ENCODE data around the gene DDIT3.
A peak's percentile ranks its signal among the peaks of the same experiment; 100 is the strongest.
"Not testable (repeated sequence)": the region's sequence is repeated elsewhere in the genome, so short reads cannot be mapped to it uniquely, and the experiment has no call there.

DDIT3 gene

GRCh38 chr12:57525615-57526383, 5.5 kb upstream of the DDIT3 start:
- DNase-seq (ENCODE audit: low read depth): no peak

DNA sequence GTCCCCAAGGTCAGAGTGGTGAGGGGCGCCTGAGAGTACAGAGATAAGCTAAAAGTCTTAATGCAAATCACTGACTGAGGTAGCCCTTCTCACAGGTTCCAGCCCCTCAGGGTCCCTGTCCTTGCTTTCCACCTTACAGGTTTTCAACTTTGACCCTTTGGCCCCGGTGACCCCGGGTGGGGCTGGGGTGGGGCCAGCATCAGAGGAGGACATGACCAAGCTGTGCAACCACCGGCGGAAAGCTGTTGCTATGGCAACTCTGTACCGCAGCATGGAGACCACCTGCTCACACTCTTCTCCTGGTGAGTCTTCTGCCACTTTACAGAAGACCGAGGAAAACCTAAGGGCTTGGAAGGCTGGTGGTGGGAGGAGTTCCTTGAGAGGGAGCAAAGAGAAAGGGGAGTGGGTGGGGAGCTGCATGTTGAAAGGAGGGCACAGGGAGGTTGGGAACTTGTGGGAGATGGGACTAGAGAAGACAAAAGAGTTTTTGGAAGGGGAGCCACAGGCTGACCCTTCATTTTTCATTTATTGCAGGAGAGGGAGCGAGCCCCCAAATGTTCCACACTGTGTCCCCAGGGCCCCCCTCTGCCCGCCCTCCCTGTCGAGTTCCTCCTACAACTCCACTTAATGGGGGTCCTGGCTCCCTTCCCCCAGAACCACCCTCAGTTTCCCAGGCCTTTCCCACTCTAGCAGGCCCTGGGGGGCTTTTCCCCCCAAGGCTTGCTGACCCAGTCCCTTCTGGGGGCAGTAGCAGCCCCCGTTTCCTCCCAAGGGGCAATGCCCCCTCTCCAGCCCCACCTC, 4.7 kb upstream of the DDIT3 start:
- no peak for DNase-seq (ENCODE audit: low read depth)

GRCh38 chr12:57523706-57524614, 3.6 kb upstream of the DDIT3 start:
- no peak for DNase-seq (ENCODE audit: low read depth)

GRCh38 chr12:57522887-57523705, 2.8 kb upstream of the DDIT3 start:
- DNase-seq (ENCODE audit: low read depth): no peak

DNA sequence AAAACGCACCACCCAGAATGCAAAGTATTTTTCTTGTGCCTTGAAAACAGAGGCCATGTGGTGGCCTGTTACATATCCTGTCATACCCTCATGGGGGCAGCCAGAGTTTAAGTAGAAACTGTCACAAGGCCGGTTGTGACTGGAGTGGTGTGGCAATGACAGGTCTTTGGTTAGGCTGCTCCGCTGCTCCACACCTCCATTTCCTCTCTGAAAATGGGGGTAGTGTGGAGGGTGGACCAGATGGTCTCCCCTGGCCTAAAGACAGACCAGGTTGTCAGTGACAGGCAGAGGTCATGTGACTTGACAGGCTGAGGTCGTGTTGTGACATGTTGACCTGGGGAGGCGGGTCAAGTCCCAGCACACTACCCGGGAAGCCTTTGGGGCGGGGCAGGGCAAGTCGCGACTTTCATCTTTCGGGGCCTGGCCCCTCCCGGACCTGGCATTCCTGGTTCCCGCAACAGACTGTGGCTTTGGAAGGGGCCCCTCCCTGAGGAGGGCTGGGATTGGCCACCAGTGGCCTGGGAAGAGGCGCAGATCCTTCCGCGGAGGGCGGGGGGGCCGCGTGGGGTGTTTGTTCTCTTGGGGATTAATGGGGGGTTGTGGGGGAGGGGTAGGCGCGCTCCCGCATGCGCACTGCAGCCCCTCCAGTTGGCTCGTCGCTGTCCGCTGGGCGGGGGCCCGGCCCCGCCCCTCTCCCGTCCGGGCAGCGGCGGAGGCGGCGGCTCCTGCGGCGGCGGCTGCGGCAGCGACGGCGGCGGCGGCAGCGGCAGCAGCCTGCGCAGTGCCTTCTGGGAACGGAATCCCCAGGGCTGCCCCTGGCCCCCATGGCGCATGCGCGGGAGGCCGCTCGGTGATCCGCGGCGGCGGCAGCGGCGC, 1.9 kb upstream of the DDIT3 start, which contains the start of gene MBD6:
Gene MBD6, plus strand, starts transcription at position 814 of the 876 bp plus-strand sequence. CDS start 1,480 bp downstream, outside the sequence.
- peak; percentile 84 for DNase-seq (ENCODE audit: low read depth)

DNA sequence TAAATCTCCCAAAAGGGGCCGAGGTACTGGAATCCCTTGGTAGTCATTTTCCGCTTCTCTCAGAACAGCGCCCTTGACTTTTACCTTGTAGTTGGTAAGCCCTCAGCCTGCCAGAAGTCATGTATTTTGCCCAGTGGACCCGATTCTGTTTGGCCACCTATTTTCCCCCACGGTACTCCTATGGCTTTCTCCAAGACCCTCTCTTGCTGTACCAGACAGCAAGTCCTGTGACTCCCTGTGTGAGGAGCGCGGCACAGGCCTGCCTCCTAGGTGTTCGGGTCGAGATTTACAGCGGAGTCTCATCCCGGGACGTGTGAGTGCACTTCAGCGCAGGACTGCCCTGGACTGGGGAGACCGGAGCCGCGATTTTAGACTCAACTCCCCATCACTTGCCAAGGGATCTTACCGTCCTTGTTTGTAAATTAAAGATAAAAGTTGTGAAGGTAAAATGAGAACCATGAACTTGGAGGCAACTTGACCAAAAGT, 1.3 kb upstream of the DDIT3 start:
- no peak for DNase-seq (ENCODE audit: low read depth)

DNA sequence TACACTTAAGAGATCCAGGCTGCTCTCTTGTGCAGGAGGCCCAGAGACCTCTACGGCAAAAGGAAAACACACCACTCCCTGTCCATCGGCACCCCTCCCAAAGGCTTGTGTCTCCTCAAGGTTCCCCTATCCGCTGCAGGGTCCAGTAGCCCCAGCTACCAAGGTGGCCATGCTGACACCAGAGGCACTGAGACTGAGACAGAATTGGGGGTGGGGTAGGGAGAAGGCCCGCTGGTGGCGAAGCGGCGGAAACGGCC, 590 bp downstream of the DDIT3 start:
- no peak for DNase-seq (ENCODE audit: low read depth)

- no peak for DNase-seq (ENCODE audit: low read depth)
Measured at GRCh38 chr12:57518920-57519795, 1.2 kb downstream of the DDIT3 start.

- DNase-seq (ENCODE audit: low read depth): no peak
Measured at GRCh38 chr12:57518176-57518919, 2.0 kb downstream of the DDIT3 start.

DNA sequence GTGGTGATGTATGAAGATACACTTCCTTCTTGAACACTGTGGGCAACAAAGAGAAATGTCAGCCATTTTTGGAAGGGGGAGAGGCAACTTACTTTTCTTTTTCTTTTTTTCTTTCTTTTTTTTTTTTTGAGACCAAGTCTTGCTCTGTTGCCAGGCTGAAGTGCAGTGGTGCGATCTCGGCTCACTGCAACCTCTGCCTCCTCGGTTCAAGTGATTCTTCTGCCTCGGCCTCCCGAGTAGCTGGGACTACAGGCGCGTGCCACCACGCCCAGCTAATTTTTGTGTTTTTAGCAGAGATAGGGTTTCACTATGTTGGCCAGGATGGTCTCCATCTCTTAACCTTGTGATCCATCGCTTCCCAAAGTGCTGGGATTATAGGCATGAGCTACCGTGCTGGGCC, 2.6 kb downstream of the DDIT3 start:
- not testable (repeated sequence) for DNase-seq (ENCODE audit: low read depth)

DNA sequence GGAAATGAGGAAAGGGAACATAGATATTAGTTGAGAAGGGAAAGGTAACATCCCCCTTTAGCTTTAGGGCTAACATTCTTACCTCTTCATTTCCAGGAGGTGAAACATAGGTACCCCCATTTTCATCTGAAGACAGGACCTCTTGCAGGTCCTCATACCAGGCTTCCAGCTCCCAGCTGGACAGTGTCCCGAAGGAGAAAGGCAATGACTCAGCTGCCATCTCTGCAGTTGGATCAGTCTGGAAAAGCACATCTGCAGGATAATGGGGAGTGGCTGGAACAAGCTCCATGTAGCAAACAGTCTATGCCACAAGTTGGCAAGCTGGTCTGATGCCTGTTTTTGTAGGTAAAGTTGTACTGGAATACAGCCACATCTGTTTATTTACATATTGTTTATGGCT, 3.1 kb downstream of the DDIT3 start:
- DNase-seq (ENCODE audit: low read depth): no peak

DNA sequence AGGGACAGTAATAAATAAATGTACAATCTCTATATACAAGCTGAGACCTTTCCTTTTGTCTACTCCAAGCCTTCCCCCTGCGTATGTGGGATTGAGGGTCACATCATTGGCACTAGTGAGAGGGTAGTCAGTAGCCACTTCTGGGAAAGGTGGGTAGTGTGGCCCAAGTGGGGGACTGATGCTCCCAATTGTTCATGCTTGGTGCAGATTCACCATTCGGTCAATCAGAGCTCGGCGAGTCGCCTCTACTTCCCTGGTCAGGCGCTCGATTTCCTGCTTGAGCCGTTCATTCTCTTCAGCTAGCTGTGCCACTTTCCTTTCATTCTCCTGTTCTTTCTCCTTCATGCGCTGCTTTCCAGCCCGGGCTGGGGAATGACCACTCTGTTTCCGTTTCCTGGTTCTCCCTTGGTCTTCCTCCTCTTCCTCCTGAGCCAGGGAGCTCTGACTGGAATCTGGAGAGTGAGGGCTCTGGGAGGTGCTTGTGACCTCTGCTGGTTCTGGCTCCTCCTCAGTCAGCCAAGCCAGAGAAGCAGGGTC, 3.6 kb downstream of the DDIT3 start:
- no peak for DNase-seq (ENCODE audit: low read depth)

- DNase-seq (ENCODE audit: low read depth): no peak
Measured at GRCh38 chr12:57515934-57516541, 4.3 kb downstream of the DDIT3 start.

DNA sequence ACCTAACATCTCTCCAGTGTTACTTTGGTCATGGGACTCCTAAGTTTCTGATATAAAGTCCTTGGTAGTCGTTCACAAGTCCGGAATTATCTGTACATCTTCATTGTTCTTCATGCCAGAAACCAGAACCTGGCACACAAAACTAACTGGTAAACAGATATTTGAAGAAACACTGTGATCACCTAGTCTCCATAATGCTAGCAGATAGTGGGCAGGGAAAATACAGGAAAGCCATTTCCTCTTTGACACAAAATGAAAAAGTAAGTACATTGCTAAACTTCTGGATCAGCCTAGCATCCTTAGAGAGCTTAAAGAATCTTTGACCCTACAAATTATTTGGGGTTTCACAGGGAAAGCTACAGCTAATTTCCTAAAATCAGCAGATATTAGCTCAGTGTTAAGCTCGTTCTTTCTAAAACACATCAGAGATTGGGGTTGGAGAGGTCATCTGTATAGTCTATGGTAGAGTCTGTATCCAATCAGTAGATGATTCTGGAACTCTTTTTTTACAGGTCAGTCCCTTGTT, 4.8 kb downstream of the DDIT3 start:
- DNase-seq (ENCODE audit: low read depth): no peak

GRCh38 chr12:57514720-57515407, 5.5 kb downstream of the DDIT3 start:
- DNase-seq (ENCODE audit: low read depth): no peak

DNA sequence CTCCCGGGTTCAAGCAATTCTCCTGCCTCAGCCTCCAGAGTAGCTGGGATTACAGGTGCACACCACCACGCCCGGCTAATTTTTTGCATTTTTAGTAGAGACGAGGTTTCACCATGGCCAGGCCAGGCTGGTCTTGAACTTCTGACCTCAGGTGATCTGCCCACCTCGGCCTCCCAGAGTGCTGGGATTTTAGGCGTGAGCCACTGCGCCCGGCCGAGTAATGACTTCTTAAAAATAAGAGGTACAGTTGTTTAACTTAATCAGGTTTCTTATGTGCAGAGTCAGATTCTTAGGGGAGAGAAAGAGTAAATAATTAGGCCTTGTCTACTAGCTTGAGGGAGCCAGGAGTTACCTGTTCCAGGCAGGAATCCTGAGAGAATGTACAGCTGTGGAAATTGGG, 6.1 kb downstream of the DDIT3 start:
- not testable (repeated sequence) for DNase-seq (ENCODE audit: low read depth)

- DNase-seq (ENCODE audit: low read depth): not testable (repeated sequence)
Measured at GRCh38 chr12:57513677-57514076, 6.6 kb downstream of the DDIT3 start.
